GM18498 (cell line): ENCODE data around the gene NUTM2A.
"Not testable (repeated sequence)": the region's sequence is repeated elsewhere in the genome, so short reads cannot be mapped to it uniquely, and the experiment has no call there.

ENCODE experiments used
- ATAC-seq: cut with Tn5 transposase; IDR thresholded peaks from one replicate; pipeline ENCODE4 v1.9.1; 2021; ENCODE audit warnings: mild to moderate bottlenecking, moderate library complexity; ENCODE audit not compliant: unreplicated experiment

Gene NUTM2A, protein sequence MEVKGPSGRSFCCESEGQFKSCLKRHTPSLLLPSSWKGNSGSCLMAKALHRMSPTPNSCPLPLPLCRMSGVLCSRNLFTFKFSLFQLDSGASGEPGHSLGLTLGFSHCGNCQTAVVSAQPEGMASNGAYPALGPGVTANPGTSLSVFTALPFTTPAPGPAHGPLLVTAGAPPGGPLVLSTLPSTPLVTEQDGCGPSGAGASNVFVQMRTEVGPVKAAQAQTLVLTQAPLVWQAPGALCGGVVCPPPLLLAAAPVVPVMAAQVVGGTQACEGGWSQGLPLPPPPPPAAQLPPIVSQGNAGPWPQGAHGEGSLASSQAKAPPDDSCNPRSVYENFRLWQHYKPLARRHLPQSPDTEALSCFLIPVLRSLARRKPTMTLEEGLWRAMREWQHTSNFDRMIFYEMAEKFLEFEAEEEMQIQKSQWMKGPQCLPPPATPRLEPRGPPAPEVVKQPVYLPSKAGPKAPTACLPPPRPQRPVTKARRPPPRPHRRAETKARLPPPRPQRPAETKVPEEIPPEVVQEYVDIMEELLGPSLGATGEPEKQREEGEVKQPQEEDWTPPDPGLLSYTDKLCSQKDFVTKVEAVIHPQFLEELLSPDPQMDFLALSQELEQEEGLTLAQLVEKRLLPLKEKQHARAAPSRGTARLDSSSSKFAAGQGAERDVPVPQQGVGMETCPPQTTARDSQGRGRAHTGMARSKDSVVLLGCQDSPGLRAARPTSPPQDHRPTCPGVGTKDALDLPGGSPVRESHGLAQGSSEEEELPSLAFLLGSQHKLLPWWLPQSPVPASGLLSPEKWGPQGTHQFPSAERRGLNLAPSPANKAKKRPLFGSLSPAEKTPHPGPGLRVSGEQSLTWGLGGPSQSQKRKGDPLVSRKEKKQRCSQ

DNA sequence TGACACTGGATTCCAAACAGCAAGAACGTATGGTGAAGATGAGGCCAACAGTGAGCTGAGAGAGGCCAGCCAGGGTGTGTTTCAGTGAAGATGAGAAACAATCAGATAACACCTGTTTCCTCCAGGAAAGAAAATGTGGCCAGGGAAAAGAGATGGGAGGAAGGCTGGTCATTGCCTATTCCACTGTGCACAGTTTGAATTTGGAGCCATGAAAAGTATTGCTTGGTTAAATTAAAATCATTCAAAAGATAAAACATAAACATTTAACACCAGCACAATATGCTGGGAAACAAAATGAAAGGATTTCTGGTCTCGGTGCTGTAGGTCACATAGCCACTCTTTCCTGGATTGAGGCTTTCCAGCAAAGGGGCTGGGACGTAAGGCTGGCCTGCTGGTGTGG lies at the start of gene NUTM2A:
Gene NUTM2A, plus strand, starts transcription at position 301 of the 400 bp plus-strand sequence. CDS start 383 bp downstream, outside the sequence.
- not testable (repeated sequence) for ATAC-seq

DNA sequence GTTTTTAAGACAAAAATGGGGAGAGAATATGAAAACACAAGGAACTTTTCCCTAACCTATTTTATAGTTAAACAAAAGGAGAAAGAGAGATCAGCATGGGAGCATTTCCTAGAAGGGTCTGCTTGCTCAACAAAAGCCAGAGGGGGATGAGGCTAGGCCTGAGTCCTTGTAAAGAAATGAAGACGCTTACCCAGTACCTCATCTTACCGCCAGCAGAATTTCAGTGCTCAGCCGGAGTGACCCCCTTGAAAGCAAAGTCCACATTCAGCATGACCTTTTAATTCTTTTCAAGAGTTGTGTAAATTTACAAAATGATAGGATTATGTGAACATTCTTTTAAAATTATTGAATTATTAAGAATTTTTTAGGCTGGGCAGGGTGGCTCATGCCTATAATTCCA lies 47.7 kb upstream of the NUTM2A start:
- ATAC-seq: not testable (repeated sequence)

DNA sequence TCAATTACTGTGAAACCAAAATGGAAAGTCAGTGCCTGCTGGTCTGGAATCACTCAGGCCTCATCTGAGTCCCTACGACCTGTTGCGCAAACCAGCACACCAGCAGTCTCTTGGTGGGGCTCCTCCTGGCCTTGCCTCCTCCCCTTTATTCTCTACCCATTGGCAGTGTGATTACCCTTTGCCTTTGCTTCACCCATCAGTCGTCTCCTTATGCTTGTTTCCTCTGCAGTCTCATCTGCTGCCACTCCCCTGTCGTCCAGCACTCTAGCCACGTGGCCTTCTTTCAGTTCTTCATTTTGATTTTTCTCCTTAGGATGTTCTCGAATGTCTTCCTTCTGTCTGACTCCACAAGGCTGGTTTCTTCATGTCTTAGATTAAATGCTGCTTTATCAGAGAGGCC lies 40.8 kb upstream of the NUTM2A start:
- not testable (repeated sequence) for ATAC-seq

DNA sequence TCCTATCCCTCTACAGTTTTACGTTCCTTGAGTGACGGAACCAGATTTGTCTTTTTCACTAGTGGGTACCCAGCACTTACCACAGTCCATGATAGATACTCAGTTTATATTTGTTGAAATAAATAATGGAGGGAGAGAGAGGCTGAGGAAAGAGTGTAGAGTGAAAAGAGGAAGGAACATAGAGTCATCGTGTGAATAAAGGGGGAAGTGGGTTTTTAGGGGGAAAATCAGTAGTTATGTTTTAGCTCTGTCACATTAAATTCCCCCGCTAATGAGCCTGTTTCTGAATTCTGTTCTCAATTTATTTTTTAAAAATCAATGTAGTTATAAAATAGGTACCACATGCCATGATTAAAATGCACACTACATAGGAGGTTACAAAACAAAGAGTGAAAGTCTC lies 39.2 kb upstream of the NUTM2A start:
- ATAC-seq: not testable (repeated sequence)

DNA sequence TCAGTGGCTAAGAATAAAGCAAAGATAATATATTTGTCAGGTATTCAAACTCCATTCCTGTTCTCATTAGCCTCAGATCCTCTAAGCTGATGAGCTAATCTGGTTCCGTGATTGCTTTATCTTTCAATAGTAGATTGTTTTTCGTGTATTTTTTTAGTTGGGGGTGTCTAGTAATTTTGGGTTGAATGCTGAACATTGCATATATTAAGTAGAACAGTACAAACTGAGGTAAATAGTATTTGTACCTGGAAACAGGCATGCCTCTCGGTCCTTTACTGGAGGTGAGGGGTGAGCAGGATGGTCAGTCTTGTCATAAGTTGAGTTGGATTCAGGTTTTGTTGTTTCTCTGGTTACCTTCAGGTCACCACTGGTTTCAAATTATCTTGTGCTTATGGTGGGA lies 37.7 kb upstream of the NUTM2A start:
- not testable (repeated sequence) for ATAC-seq

DNA sequence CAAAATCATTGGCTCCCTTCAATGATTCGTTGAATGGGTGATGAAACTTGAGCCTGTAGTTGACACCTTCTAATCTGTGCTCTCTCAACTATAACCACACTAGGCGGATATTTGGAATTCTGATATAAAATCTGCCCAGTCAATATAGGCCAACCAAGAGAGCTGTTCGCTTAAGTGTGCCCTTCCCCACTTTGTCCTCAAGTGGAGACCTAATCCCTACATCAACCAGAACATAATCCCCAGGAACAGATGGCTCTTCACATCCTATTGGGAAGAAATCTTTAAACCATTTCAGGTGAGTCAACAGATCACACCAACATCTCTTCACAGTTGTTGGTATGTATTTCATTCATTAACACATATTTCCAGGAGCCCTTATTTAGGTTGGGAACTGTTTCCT lies 33.4 kb upstream of the NUTM2A start:
- not testable (repeated sequence) for ATAC-seq

DNA sequence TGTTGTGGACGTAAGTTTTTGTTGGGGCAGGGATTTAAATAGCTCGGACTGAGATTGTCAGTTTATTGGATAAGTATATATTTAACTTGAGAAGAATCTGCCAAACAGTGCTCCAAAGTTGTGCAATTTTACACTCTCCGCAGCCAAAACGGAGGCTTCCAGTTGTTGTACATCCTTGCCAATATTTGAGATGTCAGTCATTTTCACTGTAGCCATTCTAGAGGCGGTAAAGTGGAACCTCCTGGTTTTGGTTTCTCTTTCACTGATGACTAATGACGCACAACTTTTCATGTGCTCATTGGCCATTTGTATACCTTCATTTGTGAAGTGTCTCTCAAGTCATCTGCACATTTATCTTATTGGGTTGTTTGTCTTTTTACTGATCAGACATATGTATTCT lies 24.3 kb upstream of the NUTM2A start:
- ATAC-seq: peak; percentile 60

DNA sequence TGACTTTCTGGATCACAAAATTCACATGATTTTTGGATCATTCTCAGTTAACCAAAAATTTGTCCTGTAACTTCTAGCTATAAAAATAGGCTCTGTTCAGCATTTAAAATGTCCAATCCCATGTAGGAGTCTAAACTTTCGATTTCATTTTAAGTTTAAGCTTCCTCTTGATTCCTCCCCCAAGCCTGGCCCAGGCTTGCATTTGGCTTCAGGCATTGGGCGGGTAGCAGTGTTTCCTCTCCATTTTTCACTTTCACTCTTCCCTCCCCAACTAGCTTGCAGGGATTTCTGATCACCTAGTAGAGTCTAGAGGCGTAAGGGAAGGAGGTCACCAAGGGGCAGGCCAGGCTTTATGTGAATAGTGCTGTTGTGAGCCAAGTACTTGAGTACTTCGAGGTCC lies 20.4 kb upstream of the NUTM2A start:
- not testable (repeated sequence) for ATAC-seq

DNA sequence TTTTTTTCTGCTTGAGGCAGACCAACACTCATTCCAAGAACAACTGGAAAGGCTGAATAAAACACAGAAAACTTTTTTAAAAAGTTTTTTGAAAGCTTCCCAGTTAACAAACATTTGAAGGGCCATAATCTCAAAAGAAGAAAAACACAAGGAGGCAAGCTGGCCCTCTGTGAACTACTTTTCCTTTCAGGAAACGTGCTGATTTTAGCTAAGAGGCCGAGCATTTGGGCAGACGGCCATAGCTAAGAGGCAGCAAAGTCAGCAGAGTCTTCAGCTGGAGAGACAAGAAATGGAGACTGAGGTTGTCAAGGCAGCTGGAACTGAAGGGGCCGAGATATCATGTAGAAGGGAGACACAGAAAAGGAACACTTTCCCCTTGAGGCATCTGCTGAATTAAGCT lies 18.3 kb upstream of the NUTM2A start:
- not testable (repeated sequence) for ATAC-seq

DNA sequence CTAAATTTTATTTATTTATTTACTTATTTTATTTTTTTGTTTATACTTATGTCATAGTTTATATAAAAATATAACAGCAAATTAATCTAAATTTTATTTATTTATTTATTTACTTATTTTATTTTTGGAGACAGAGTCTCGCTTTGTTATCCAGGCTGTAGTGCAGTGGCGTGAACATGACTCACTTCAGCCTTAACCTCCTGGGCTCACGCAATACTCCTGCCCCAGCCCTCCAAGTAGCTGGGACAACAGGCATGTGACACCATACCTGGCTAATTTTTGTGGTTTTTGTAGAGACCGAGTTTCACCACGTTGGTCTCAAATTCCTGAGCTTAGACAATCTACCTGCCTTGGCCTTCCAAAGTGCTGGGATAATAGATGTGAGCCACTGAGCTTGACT lies 14.9 kb upstream of the NUTM2A start:
- ATAC-seq: not testable (repeated sequence)

DNA sequence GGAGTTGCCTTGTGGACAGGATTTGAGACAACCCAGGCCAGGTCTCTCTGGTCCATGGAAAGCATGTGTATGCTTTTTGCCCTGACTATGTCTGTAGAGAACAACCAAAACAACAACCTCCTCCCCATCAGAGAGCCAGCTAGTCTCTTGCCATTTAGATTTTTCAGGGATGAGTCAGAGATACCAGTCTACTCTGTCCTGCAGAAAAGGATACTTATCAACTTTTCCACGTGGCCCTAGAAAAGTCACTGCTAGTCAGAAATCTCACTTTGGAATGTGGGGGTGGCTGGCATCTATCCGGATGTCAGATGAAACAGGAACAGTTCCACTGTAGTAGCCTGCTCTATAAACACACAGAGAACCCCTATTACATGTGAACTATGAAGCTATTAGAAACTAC lies 13.4 kb upstream of the NUTM2A start:
- not testable (repeated sequence) for ATAC-seq

DNA sequence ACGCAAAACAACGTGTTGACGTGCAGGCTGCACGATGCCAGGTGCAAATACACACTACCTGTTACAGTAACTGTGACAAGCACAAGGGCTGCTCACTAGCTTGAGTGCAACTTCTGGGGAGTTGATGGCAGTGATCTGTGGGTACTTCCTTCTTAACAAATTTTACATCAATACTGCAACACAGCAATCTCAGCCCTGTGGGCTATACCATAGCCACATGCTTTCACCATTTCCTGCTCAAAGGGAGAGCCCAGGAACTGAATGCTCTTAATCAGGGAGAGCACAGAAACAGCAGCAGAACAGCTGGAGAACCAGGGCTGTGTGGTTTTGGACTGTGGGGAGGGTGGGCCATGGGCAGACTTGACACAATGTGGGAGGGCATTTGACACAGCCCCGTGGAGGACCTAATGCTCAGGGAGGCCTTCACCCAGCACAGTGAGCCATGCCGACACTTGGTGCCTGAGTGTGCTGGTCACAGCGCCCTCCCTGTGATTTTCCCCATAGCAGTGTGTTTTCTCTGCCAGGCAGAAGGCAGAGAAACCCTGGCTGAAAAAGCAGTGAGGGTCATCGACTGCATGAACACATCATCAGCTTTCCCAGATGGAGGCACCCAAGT lies 12.0 kb upstream of the NUTM2A start:
- ATAC-seq: not testable (repeated sequence)

DNA sequence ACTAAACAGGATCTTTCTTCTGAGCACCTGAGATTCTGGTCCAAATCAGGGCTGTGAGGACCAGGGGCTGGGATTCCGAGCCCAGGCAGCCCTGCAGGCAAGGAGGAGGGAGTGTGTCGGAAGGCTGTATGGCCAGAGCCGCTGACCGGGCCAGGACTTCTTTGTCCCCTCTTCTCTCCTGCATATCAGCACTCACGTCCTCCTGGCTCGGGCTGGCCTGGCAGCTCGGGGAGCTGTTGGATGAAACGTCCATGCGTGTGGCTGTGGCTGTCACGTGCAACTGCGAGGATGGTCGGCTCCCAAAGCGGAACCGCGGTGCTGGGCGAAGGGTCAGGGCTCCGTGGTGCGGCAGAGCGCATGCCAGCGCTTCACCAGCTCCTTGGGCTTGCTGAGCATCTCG lies 11.4 kb upstream of the NUTM2A start:
- not testable (repeated sequence) for ATAC-seq

DNA sequence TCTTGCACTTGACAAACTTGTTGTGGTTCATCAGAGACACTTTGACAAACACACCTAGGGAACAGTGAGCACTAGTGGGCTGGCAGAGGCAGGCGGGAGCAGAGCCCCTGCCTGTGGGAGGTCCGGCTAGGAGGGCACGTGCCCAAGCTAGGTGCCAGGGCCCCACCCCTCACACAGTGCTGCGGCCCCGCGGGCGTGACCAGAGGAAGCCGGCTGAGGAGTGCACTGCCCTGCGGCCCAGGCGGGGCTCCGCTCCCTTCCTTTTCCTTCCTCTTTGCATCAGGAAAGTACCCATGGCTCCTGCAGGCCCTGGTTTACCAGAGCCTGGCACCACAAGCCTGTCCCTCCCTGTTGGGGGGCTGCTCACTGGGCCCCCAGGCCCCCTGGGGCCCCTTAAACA lies 9.1 kb upstream of the NUTM2A start:
- not testable (repeated sequence) for ATAC-seq

DNA sequence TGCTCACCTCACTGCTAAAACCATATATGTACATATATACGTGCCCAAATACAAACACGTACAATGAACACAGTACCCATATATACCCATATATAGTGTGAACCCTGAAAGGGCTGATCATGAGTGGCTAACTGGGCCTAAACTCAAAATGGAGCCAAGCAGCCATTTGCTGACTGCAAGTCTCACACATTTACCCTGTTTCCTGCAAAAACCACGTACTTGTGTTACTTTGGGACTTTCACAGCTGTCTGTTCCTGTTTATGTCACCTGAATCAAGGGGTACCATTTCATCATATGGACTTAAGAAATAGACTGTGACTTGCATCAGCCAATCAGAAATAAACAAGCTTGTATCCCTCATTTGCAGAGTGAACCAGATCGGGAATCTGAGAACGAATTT lies 5.9 kb upstream of the NUTM2A start:
- not testable (repeated sequence) for ATAC-seq

DNA sequence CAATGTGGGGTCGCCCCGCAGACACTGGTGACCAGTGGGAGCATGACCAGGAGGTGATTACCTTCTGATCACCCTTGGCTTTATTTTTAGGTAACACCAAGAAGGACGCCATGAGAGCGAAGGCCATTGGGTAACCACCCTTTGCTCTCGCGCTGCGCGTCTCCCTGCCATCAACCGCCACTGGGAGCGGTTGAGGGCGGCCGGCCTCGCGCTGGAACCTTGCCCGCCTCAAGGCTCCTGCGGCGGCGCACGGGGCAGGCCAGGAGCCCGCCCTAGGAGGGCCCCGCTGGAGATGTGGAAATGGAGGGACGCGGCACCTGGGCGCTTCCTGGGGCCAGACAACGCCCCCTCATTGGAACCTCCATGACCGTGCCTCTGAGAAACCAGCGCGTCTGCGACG lies 2.5 kb upstream of the NUTM2A start:
- not testable (repeated sequence) for ATAC-seq

DNA sequence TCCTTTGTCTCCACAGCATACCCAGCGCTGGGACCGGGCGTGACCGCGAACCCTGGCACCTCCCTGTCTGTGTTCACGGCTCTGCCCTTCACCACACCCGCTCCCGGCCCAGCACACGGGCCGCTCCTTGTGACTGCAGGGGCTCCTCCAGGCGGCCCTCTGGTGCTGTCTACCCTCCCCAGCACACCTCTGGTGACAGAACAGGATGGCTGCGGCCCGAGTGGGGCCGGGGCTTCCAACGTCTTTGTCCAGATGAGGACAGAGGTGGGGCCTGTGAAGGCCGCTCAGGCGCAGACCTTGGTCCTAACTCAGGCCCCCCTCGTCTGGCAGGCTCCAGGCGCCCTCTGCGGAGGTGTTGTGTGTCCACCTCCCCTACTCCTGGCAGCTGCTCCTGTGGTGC lies 3.0 kb downstream of the NUTM2A start:
- ATAC-seq: not testable (repeated sequence)

DNA sequence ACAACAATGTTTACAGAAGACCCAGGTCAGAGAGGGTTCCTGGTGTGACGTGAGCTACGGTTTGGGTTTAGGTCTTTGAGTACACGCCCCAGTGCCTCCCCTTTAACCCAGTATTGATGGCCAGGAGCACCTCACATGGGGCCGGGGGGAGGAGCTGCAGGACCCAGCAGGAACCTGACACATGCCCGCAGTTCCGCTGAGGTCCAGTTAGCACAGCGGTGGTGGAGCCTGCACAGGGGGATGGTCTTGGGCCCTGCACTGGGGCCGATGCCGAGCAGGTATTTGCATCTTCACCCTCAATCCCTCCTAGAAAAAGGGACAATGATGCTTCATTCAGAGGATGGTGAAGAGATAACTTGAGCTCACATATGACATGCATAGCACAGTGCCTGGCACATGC lies 4.0 kb downstream of the NUTM2A start:
- not testable (repeated sequence) for ATAC-seq

DNA sequence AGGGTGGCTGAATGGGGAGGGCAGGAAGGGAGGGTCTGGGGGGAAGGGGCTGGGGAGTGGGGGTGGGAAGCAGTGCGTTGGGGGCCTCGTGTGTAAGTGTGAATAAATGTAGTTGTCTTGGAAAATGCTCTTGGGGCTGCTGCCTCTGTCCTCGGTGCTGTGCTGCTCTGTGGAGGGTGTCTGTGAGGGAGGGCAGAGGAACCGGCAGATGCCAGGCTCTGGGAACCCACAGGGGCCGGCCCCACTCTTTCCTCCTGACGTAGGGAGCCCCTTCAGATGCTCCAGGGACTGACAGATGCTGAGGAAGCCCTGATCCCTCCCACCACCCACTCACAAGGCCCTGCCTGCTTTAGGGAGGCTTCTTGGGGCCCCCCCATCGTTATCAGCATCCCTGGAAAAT lies 9.6 kb downstream of the NUTM2A start:
- ATAC-seq: not testable (repeated sequence)

DNA sequence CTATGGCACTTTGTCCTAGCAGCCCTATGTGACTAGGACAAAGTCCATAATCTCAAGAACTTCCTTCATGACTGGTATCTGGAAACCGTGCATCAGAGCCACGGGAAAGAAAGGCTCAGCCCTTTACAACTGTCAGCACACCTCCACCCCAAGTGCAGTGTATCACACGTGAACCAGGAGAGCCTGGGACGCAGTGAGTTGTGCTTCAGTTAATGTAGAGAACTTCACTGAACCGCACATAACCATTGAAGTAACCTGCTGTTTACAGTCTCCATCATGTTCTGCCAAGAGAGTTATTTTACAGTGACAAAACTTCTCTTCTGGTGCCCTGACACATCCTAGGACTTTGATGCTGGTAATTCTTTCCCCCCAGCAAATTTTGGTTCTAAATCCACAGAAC lies 12.0 kb downstream of the NUTM2A start:
- not testable (repeated sequence) for ATAC-seq

DNA sequence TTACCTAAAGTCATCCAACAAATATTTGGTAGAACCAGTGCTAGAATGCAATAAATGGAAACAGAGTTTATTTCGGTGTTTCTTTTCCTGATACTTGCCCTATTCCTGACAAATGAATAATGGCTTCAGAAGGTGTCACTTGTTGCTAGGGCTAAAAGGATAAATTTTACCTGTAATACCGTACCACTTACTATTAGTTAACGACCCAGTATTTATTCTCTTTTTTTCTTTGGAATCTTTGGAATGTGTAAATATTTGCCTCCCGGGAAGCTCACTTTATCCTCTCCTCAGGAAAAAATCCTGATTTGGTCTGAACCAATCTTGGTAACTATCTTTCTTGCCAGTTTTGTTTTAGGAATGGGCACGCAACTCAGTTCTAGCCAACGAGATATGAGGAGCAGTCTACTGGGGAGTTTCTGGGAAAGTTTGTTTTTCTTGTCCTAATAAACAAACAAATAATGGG lies 14.1 kb downstream of the NUTM2A start:
- not testable (repeated sequence) for ATAC-seq
